ENCODE data around the gene EMC1. TPM values are rescaled to one million over a fixed set of nuclear protein-coding genes. Genes with fewer than 3 reads are reported as not detected.
"Not testable (repeated sequence)": the region's sequence is repeated elsewhere in the genome, so short reads cannot be mapped to it uniquely, and the experiment has no call there.

The EMC1 gene
- total RNA-seq, 1 experiment from 2014 or later = 40.7 TPM

DNA sequence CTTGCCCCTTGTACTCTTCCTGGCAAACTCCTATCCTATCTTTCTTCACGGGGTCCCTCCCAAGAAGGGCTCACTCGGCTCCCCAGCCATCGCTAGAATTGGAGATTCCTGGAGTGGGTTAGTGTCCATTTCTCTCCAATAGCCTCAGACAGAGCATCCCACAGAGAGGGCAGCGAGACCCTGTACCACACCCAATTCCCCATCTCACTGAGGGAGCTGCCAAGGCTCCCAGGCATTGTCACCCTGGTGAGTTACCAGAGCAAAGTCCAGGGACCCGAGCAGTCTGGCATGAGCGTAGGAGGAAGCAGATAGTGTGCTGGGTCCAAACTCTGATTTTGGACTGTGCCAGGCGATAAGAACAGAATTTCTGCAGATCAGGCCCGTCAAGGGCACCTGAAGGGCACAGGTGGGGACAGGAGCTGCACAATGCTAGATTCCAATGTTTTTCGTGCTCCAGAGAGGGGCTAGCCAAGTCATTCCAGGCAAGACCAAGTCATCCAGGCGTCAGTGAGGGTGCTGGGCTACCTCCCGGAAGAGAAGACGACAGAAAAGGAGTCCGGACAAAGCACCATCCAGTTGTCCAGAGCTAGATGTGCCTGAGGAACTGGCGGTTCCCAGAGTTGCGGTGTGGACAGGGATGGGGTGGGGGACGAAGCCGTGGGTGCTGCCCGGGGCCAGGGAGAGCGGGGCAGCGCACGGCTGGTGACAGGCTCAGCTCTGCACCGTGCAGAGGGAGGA, 22.0 kb upstream of the EMC1 start:
- TF ChIP-seq, protein P1, sequence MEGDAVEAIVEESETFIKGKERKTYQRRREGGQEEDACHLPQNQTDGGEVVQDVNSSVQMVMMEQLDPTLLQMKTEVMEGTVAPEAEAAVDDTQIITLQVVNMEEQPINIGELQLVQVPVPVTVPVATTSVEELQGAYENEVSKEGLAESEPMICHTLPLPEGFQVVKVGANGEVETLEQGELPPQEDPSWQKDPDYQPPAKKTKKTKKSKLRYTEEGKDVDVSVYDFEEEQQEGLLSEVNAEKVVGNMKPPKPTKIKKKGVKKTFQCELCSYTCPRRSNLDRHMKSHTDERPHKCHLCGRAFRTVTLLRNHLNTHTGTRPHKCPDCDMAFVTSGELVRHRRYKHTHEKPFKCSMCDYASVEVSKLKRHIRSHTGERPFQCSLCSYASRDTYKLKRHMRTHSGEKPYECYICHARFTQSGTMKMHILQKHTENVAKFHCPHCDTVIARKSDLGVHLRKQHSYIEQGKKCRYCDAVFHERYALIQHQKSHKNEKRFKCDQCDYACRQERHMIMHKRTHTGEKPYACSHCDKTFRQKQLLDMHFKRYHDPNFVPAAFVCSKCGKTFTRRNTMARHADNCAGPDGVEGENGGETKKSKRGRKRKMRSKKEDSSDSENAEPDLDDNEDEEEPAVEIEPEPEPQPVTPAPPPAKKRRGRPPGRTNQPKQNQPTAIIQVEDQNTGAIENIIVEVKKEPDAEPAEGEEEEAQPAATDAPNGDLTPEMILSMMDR (conservative IDR thresholded peaks at IDR 0.05) = no peak
- no peak for TF ChIP-seq EZH2 (IDR thresholded peaks at IDR 0.05; ENCODE audit: low read depth)
- Histone ChIP-seq H3K27ac (no peak overlapping the region), H2AFZ (no peak overlapping the region), H3K9me2 (ENCODE audit: insufficient read depth) (no peaks in the 10 kb centered on the region), H3K9me3 (ENCODE audit: insufficient read depth, low read depth) (no peaks in the 10 kb centered on the region), H3K79me2 (ENCODE audit: low read depth) (no peaks in the 10 kb centered on the region), H4K20me1 (ENCODE audit: insufficient read depth) (no peaks in the 10 kb centered on the region), H3K4me2 (no peak overlapping the region), H3K4me1 (replicated peaks; ENCODE audit: insufficient read depth) (no peaks in the 10 kb centered on the region), H3K27me3 (ENCODE audit: insufficient read depth, low read depth) (no peaks in the 10 kb centered on the region), H3K36me3 (ENCODE audit: low read depth) (no peaks in the 10 kb centered on the region), H3F3A (ENCODE audit: insufficient read depth, low read depth) (no peaks in the 10 kb centered on the region), H3K4me3 (no peak overlapping the region)
- ChIA-PET POLR2A (ENCODE audit: unreplicated experiment) (no interaction called here), CTCF (no interaction called here)
- no peak for DNase-seq
- no TSS peak for BruUV-seq (replicated peaks)
- intact Hi-C loops (cut with micrococcal nuclease; ENCODE audit: unreplicated experiment) = no loop called here

DNA sequence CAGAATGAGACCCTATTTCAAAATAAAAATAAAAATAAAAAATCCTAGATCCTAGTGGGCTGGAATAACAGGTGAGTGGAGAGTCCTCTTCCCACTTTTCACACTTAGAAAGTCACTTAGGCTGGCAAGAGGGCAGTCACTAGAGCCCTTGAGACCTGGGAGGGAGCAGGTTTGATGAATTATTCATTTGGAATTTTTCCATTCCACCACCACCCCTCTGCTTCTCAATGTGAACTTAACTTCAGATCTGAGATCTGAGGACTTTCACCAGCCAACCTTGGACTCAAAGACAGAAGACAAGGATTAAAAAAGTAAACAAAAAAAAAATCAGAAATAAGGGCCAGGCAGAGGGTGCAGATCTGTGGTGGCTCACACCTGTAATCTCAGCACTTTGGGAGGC, 20.7 kb upstream of the EMC1 start:
- Histone ChIP-seq H2AFZ (no peak overlapping the region), H3K27me3 (ENCODE audit: insufficient read depth, low read depth) (no peaks in the 10 kb centered on the region), H3K4me2 (no peak overlapping the region), H3K4me3 (no peak overlapping the region), H3K9me2 (ENCODE audit: insufficient read depth) (no peaks in the 10 kb centered on the region), H3K4me1 (replicated peaks; ENCODE audit: insufficient read depth) (no peaks in the 10 kb centered on the region), H3K36me3 (ENCODE audit: low read depth) (no peaks in the 10 kb centered on the region), H3K9me3 (ENCODE audit: insufficient read depth, low read depth) (no peaks in the 10 kb centered on the region), H3K27ac (no peak overlapping the region), H3F3A (ENCODE audit: insufficient read depth, low read depth) (no peaks in the 10 kb centered on the region), H3K79me2 (ENCODE audit: low read depth) (no peaks in the 10 kb centered on the region), H4K20me1 (ENCODE audit: insufficient read depth) (no peaks in the 10 kb centered on the region)
- POLR2A ChIA-PET (ENCODE audit: unreplicated experiment) = interaction anchor here (0.6 kb wide), 1 partner anchor 9 kb away, joined by 9 read pairs; no protein-coding TSS in a partner anchor
- CTCF ChIA-PET = no interaction called here
- no TSS peak for BruUV-seq (replicated peaks)
- intact Hi-C loops (cut with micrococcal nuclease; ENCODE audit: unreplicated experiment) = no loop called here
- DNase-seq = no peak
- TF ChIP-seq EZH2 (IDR thresholded peaks at IDR 0.05; ENCODE audit: low read depth) = no peak
- TF ChIP-seq, protein P1 (conservative IDR thresholded peaks at IDR 0.05) = no peak

DNA sequence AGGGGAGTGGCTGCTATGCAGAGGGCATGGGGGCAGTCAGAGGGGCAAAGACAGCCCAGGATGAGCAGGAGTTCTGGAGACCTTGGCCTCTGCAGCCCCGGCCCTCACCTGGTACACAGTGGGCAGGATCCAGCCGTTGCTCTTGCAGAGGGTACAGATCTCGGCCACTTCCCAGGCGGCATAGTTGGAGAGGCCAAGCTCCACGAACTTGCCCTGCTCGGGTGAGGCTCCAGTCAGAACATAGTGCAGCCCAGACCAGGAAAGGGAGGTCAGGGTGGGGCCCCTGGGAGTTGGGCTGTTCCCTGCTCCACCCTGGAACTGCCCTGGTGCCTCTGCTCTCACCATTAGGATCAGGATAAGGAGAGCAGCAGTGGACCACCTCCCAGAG, 19.0 kb upstream of the EMC1 start:
- intact Hi-C loops (cut with micrococcal nuclease; ENCODE audit: unreplicated experiment); BruUV-seq (replicated peaks); CTCF ChIA-PET; H3F3A ChIP-seq (ENCODE audit: insufficient read depth, low read depth); H2AFZ ChIP-seq; H3K36me3 ChIP-seq (ENCODE audit: low read depth); DNase-seq; H4K20me1 ChIP-seq (ENCODE audit: insufficient read depth); H3K27me3 ChIP-seq (ENCODE audit: insufficient read depth, low read depth); H3K4me1 ChIP-seq (replicated peaks; ENCODE audit: insufficient read depth); H3K9me2 ChIP-seq (ENCODE audit: insufficient read depth); H3K4me2 ChIP-seq; H3K79me2 ChIP-seq (ENCODE audit: low read depth); H3K9me3 ChIP-seq (ENCODE audit: insufficient read depth, low read depth); H3K4me3 ChIP-seq; POLR2A ChIA-PET (ENCODE audit: unreplicated experiment); H3K27ac ChIP-seq: not testable (repeated sequence)

DNA sequence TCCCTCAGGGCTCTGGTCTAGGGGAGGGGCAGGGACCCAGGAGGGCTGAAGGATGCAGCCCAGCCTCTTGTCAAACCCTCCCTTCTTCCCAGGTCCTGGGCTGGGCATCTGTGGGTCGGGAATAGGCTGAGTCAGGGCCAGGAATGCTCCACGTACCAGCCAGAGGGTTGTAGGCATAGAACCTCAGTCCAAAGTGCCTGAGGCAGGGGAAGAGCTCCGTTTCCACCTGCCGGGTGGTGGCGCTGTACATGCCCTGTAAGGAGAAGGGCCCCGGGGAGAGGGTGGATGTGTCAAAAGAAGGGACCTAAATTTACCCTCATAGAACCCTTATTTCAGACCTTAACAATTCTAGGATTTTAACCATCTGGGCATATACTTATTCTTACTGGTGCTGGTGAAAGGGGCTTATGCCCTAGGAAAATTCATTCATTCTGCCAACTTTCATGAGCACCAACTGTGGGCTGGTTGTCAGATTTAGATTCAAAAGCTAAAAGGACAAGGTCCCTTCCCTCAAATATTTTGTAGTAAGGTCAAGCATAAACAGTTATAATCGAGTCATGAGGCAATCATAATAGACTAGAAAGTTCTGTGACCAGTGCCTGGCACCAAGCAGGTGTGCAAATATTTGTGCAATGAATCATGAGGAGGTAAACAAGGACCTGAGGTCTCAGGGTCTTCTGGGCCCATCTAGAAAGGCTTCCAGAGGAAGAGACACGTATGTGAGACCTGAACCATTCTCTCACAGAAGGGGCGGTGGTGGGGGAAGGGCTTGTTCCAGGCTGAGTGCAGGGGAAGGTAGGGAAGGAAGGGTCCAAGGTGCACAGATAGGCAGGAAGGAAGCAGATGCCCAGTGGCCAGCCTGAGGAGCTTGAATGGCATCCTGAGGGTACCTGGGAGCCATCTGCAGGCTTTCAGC, 18.4 kb upstream of the EMC1 start:
- DNase-seq; intact Hi-C loops (cut with micrococcal nuclease; ENCODE audit: unreplicated experiment): not testable (repeated sequence)

More for the DNA sequence above, 18.4 kb upstream of the EMC1 start:
- H3K36me3 ChIP-seq (ENCODE audit: low read depth); H3F3A ChIP-seq (ENCODE audit: insufficient read depth, low read depth); CTCF ChIA-PET; H3K79me2 ChIP-seq (ENCODE audit: low read depth); POLR2A ChIA-PET (ENCODE audit: unreplicated experiment); H3K4me3 ChIP-seq; H3K9me3 ChIP-seq (ENCODE audit: insufficient read depth, low read depth); H4K20me1 ChIP-seq (ENCODE audit: insufficient read depth); H3K27me3 ChIP-seq (ENCODE audit: insufficient read depth, low read depth); H2AFZ ChIP-seq; BruUV-seq (replicated peaks); H3K27ac ChIP-seq; H3K4me2 ChIP-seq; H3K9me2 ChIP-seq (ENCODE audit: insufficient read depth); H3K4me1 ChIP-seq (replicated peaks; ENCODE audit: insufficient read depth): not testable (repeated sequence)
